Ectodermal cell (in vitro differentiated cells): ENCODE data around the gene SLC25A24.
"Not testable (repeated sequence)": the region's sequence is repeated elsewhere in the genome, so short reads cannot be mapped to it uniquely, and the experiment has no call there.

Experiments
- H3K27ac ChIP-seq: 2 replicates; pipeline ENCODE4 v1.7.0; 2013; ENCODE audit warnings: mild to moderate bottlenecking, low read depth, low read length; ENCODE audit not compliant: insufficient read depth, poor library complexity, severe bottlenecking
- H3K27me3 ChIP-seq: 2 replicates; pipeline ENCODE4 v1.7.0; 2013; ENCODE audit warnings: mild to moderate bottlenecking, low read length; ENCODE audit not compliant: insufficient read depth, control insufficient read depth, poor library complexity, severe bottlenecking
- H3K36me3 ChIP-seq: one replicate; pipeline ENCODE4 v1.7.0; 2013; ENCODE audit warnings: low read length; ENCODE audit not compliant: control insufficient read depth, insufficient read depth
- H3K4me1 ChIP-seq: one replicate; pipeline ENCODE4 v1.7.0; 2013; ENCODE audit warnings: low read length; ENCODE audit not compliant: control insufficient read depth, insufficient read depth
- H3K4me3 ChIP-seq: 2 replicates; pipeline ENCODE4 v1.7.0; 2013; ENCODE audit warnings: low read depth, low read length, control low read depth; ENCODE audit not compliant: insufficient read depth
- H3K9me3 ChIP-seq: 2 replicates; pipeline ENCODE4 v1.7.0; 2013; ENCODE audit warnings: mild to moderate bottlenecking, low read length, moderate library complexity; ENCODE audit not compliant: control insufficient read depth
- WGBS, 2 experiments: methylation state at CpG; one replicate each; pipeline ENCODE4 v1.1.7; 2013; ENCODE audit warnings: missing lambda C conversion rate in 2 of 2; 5-methylcytosine and 5-hydroxymethylcytosine counted together

SLC25A24 gene

GRCh38 chr1:108199201-108199691 lies 897 bp downstream of the SLC25A24 start:
- peak overlapping the region; percentile 60 for H3K27ac ChIP-seq
- WGBS, 2 experiments: 4 to 5% methylated on average over 9 of the region's 9 CpGs
- H3K9me3 ChIP-seq: no peaks in the 10 kb centered on the region
- peaks cover 7% of the 10 kb centered on the region for H3K36me3 ChIP-seq
- H3K4me1 ChIP-seq: no peaks in the 10 kb centered on the region
- H3K4me3 ChIP-seq: peak overlapping the region; percentile 94
- no peaks in the 10 kb centered on the region for H3K27me3 ChIP-seq

- no peaks in the 10 kb centered on the region for H3K4me1 ChIP-seq
- no peak overlapping the region for H3K27ac ChIP-seq
- peaks cover 18% of the 10 kb centered on the region for H3K36me3 ChIP-seq
- 95 to 97% methylated on average over 1 of the region's 1 CpG for WGBS, 2 experiments
- H3K4me3 ChIP-seq: no peak overlapping the region
- no peaks in the 10 kb centered on the region for H3K27me3 ChIP-seq
- no peaks in the 10 kb centered on the region for H3K9me3 ChIP-seq
These were observed 6.1 kb downstream of the SLC25A24 start for GRCh38 chr1:108194051-108194450.

- no peak overlapping the region for H3K27ac ChIP-seq
- WGBS, 2 experiments: 100% methylated on average over 1 of the region's 1 CpG
- no peak overlapping the region for H3K4me3 ChIP-seq
- H3K36me3 ChIP-seq: peaks cover 21% of the 10 kb centered on the region
- H3K9me3 ChIP-seq: no peaks in the 10 kb centered on the region
- H3K4me1 ChIP-seq: no peaks in the 10 kb centered on the region
- H3K27me3 ChIP-seq: no peaks in the 10 kb centered on the region
These were observed 6.8 kb downstream of the SLC25A24 start for GRCh38 chr1:108193333-108193732.

- Histone ChIP-seq H3K4me3 (no peak overlapping the region), H3K27ac (no peak overlapping the region), H3K27me3 (no peaks in the 10 kb centered on the region), H3K36me3 (peaks cover 22% of the 10 kb centered on the region), H3K9me3 (no peaks in the 10 kb centered on the region), H3K4me1 (no peaks in the 10 kb centered on the region)
- WGBS, 2 experiments: 95 to 96% methylated on average over 28 of the region's 28 CpGs
These were observed 7.6 kb downstream of the SLC25A24 start for GRCh38 chr1:108192581-108192980.

- no peak overlapping the region for H3K27ac ChIP-seq
- H3K36me3 ChIP-seq: peaks cover 22% of the 10 kb centered on the region
- 89 to 91% methylated on average over 1 to 5 of the region's 5 CpGs for WGBS, 2 experiments
- no peaks in the 10 kb centered on the region for H3K4me1 ChIP-seq
- H3K27me3 ChIP-seq: no peaks in the 10 kb centered on the region
- no peak overlapping the region for H3K4me3 ChIP-seq
- H3K9me3 ChIP-seq: no peaks in the 10 kb centered on the region
These were observed 9.3 kb downstream of the SLC25A24 start for GRCh38 chr1:108190686-108191416.

- Histone ChIP-seq H3K4me1 (no peaks in the 10 kb centered on the region), H3K27ac (no peak overlapping the region), H3K4me3 (no peak overlapping the region), H3K9me3 (no peaks in the 10 kb centered on the region), H3K27me3 (no peaks in the 10 kb centered on the region), H3K36me3 (peaks cover 19% of the 10 kb centered on the region)
- WGBS, 2 experiments: 83 to 86% methylated on average over 6 to 7 of the region's 7 CpGs
These were observed 10.0 kb downstream of the SLC25A24 start for GRCh38 chr1:108190001-108190634.

- Histone ChIP-seq H3K27ac (no peak overlapping the region), H3K4me1 (no peaks in the 10 kb centered on the region), H3K9me3 (no peaks in the 10 kb centered on the region), H3K27me3 (no peaks in the 10 kb centered on the region), H3K4me3 (no peak overlapping the region), H3K36me3 (peaks cover 20% of the 10 kb centered on the region)
- WGBS, 2 experiments: 100% methylated on average over 1 of the region's 1 CpG
These were observed 11.3 kb downstream of the SLC25A24 start for GRCh38 chr1:108188801-108189200.

GRCh38 chr1:108182959-108183700 lies 17.0 kb downstream of the SLC25A24 start:
- H3K9me3 ChIP-seq: no peaks in the 10 kb centered on the region
- no peak overlapping the region for H3K4me3 ChIP-seq
- H3K27ac ChIP-seq: no peak overlapping the region
- H3K27me3 ChIP-seq: no peaks in the 10 kb centered on the region
- WGBS, 2 experiments: 45 to 50% methylated on average over 2 of the region's 2 CpGs
- H3K36me3 ChIP-seq: peaks cover 44% of the 10 kb centered on the region
- H3K4me1 ChIP-seq: no peaks in the 10 kb centered on the region

- Histone ChIP-seq H3K36me3 (peaks cover 69% of the 10 kb centered on the region), H3K4me1 (no peaks in the 10 kb centered on the region), H3K9me3 (peaks cover 9% of the 10 kb centered on the region), H3K27me3 (no peaks in the 10 kb centered on the region), H3K27ac (no peak overlapping the region), H3K4me3 (no peak overlapping the region)
- 71% methylated on average over 1 of the region's 1 CpG; no CpG with 5 or more reads in 1 of the 2 experiments for WGBS, 2 experiments
These were observed 21.1 kb downstream of the SLC25A24 start for GRCh38 chr1:108179018-108179417.

GRCh38 chr1:108162409-108162808 lies 37.7 kb downstream of the SLC25A24 start:
- H3K4me3 ChIP-seq, H3K27me3 ChIP-seq, H3K27ac ChIP-seq, H3K9me3 ChIP-seq, H3K4me1 ChIP-seq, H3K36me3 ChIP-seq: not testable (repeated sequence)
- no CpG with 5 or more reads among the region's 1 CpG for WGBS, 2 experiments
